Lower leg skin (tissue), 4 donors: ENCODE results near the gene RAD51. TPM values are rescaled to one million over a fixed set of nuclear protein-coding genes. Genes with fewer than 3 reads are reported as not detected.

Experiments used
- DNase-seq, 2 donors: peaks; one replicate each; pipeline ENCODE4 v3.0.0-alpha.2; 2019; ENCODE audit warnings: low spot score in 2 of 2
- H3K4me3 ChIP-seq: fragments of 200-600 bp; sonication (generic); 2 replicates; pipeline ENCODE4 v1.5.1; 2017; ENCODE audit warnings: mild to moderate bottlenecking, low read depth; ENCODE audit not compliant: poor library complexity, severe bottlenecking
- CTCF ChIP-seq, 3 donors: fragments of 450-650 bp; IDR thresholded peaks; one replicate each; pipeline ENCODE4 v1.5.1; 2016; ENCODE audit warnings: antibody characterized with exemption in 3 of 3, mild to moderate bottlenecking in 3 of 3, moderate library complexity in 2 of 3
- POLR2A ChIP-seq, 2 donors: fragments of 450-650 bp; IDR thresholded peaks; one replicate each; pipeline ENCODE4 v1.6.1; 2016 to 2017; ENCODE audit warnings: antibody characterized with exemption in 2 of 2, mild to moderate bottlenecking in 1 of 2, moderate library complexity in 1 of 2
- WGBS, 2 donors: methylation state at CpG; one replicate each; pipeline ENCODE4 v1.1.5; 2018; 5-methylcytosine and 5-hydroxymethylcytosine counted together
- intact Hi-C: fragments of 100-400 bp; cut with DNase I; formaldehyde crosslinking; loops from one replicate; pipeline ENCODE4 v1.15.0; 2023; ENCODE audit warnings: low total_unique reads
- total RNA-seq, 4 donors: library from RNA; depleted of rRNA; stranded (reverse); fragments of >200 nt; gene quantifications; one replicate each; pipeline ENCODE4 v1.1.0, GENCODE V29; 2016

RAD51 gene
- total RNA-seq, 4 donors from 2014 or later: 0.46 to 1.4 (median 0.68) TPM

- TF ChIP-seq POLR2A (IDR thresholded peaks at IDR 0.05) (no peak), CTCF (IDR thresholded peaks at IDR 0.05) (no peak)
- no peak for DNase-seq
- 31 to 32% methylated on average over 28 to 31 of the region's 31 CpGs for WGBS, 2 donors
- intact Hi-C loops: loop anchor here (5.0 kb wide), 1 partner anchor 1113 kb away; no protein-coding TSS in a partner anchor
- peak overlapping the region; percentile 80 for H3K4me3 ChIP-seq
Observed at GRCh38 chr15:40693904-40694687, 878 bp upstream of the RAD51 start.

GRCh38 chr15:40695469-40695890, 506 bp downstream of the RAD51 start:
- 0% methylated on average over 19 to 24 of the region's 24 CpGs for WGBS, 2 donors
- peak overlapping the region; percentile 80 for H3K4me3 ChIP-seq
- DNase-seq: no peak
- intact Hi-C loops: no loop called here
- TF ChIP-seq CTCF (IDR thresholded peaks at IDR 0.05) (no peak), POLR2A (IDR thresholded peaks at IDR 0.05) (no peak)

GRCh38 chr15:40696228-40696627, 1.3 kb downstream of the RAD51 start:
- intact Hi-C loops: no loop called here

GRCh38 chr15:40697916-40698315, 2.9 kb downstream of the RAD51 start:
- TF ChIP-seq CTCF (IDR thresholded peaks at IDR 0.05): no peak
- DNase-seq: no peak
- H3K4me3 ChIP-seq: no peak overlapping the region
- intact Hi-C loops: no loop called here
- 98 to 99% methylated on average over 7 of the region's 7 CpGs for WGBS, 2 donors

More at GRCh38 chr15:40696228-40696627, 1.3 kb downstream of the RAD51 start:
- no peak overlapping the region for H3K4me3 ChIP-seq
- DNase-seq: no peak
- TF ChIP-seq POLR2A (IDR thresholded peaks at IDR 0.05): no peak
- no peak for TF ChIP-seq CTCF (IDR thresholded peaks at IDR 0.05)
- WGBS, 2 donors: 85 to 86% methylated on average over 11 of the region's 11 CpGs

- TF ChIP-seq POLR2A (IDR thresholded peaks at IDR 0.05) (no peak), CTCF (IDR thresholded peaks at IDR 0.05) (no peak)
Observed at GRCh38 chr15:40702077-40702476, 7.1 kb downstream of the RAD51 start.

More at GRCh38 chr15:40702077-40702476, 7.1 kb downstream of the RAD51 start:
- no peak overlapping the region for H3K4me3 ChIP-seq
- intact Hi-C loops: no loop called here
- 89 to 96% methylated on average over 7 of the region's 7 CpGs for WGBS, 2 donors
- DNase-seq: no peak
